Measurements from ENCODE around the gene OSCAR. TPM values are rescaled to one million over a fixed set of nuclear protein-coding genes. Genes with fewer than 3 reads are reported as not detected.
"Not testable (repeated sequence)": the region's sequence is repeated elsewhere in the genome, so short reads cannot be mapped to it uniquely, and the experiment has no call there.

OSCAR gene
- total RNA-seq, 2 experiments from 2014 or later: 0.44 to 0.47 TPM

- Mint-ChIP-seq H3K9me3 (ENCODE audit: low read depth) (no peaks in the 10 kb centered on the region), H3K4me1 (peaks cover 18% of the 10 kb centered on the region), H3K27me3 (no peaks in the 10 kb centered on the region), H3K27ac (no peak overlapping the region), H3K4me3 (no peak overlapping the region), H3K36me3 (peaks cover 44% of the 10 kb centered on the region)
- CTCF ChIA-PET: interaction anchor here (0.5 kb wide), 1 partner anchor 27 kb away, joined by 3 read pairs; no protein-coding TSS in a partner anchor
- ATAC-seq (no peak), DNase-seq (no peak)
Measured at GRCh38 chr19:54109651-54110050, 9.0 kb upstream of the OSCAR start.

GRCh38 chr19:54108496-54108895 is 7.9 kb upstream of the OSCAR start:
- no peak for DNase-seq
- ATAC-seq: no peak
- no peak overlapping the region for H3K4me3 Mint-ChIP-seq
- no peak overlapping the region for H3K27ac Mint-ChIP-seq
- peaks cover 42% of the 10 kb centered on the region for H3K36me3 Mint-ChIP-seq
- H3K9me3 Mint-ChIP-seq (ENCODE audit: low read depth): no peaks in the 10 kb centered on the region
- peaks cover 14% of the 10 kb centered on the region for H3K4me1 Mint-ChIP-seq
- H3K27me3 Mint-ChIP-seq: no peaks in the 10 kb centered on the region
- CTCF ChIA-PET: no interaction called here

- Mint-ChIP-seq H3K4me1 (peaks cover 15% of the 10 kb centered on the region), H3K4me3 (no peak overlapping the region), H3K27me3 (no peaks in the 10 kb centered on the region), H3K36me3 (peaks cover 38% of the 10 kb centered on the region), H3K27ac (no peak overlapping the region), H3K9me3 (ENCODE audit: low read depth) (no peaks in the 10 kb centered on the region)
- CTCF ChIA-PET: no interaction called here
- no peak for DNase-seq
- no peak for ATAC-seq
Measured at GRCh38 chr19:54107876-54108490, 7.4 kb upstream of the OSCAR start.

- DNase-seq (no peak), ATAC-seq (no peak)
- no peak overlapping the region for H3K27ac Mint-ChIP-seq
- H3K4me1 Mint-ChIP-seq: peaks cover 22% of the 10 kb centered on the region
- peaks cover 38% of the 10 kb centered on the region for H3K36me3 Mint-ChIP-seq
- no peak overlapping the region for H3K4me3 Mint-ChIP-seq
- no peaks in the 10 kb centered on the region for H3K27me3 Mint-ChIP-seq
- H3K9me3 Mint-ChIP-seq (ENCODE audit: low read depth): no peaks in the 10 kb centered on the region
- CTCF ChIA-PET: no interaction called here
Measured at GRCh38 chr19:54106716-54107115, 6.1 kb upstream of the OSCAR start.

GRCh38 chr19:54105796-54106195 is 5.2 kb upstream of the OSCAR start:
- no peak overlapping the region for H3K27ac Mint-ChIP-seq
- CTCF ChIA-PET: no interaction called here
- DNase-seq (no peak), ATAC-seq (no peak)
- peaks cover 21% of the 10 kb centered on the region for H3K4me1 Mint-ChIP-seq
- peaks cover 35% of the 10 kb centered on the region for H3K36me3 Mint-ChIP-seq
- no peaks in the 10 kb centered on the region for H3K27me3 Mint-ChIP-seq
- H3K4me3 Mint-ChIP-seq: no peak overlapping the region
- no peaks in the 10 kb centered on the region for H3K9me3 Mint-ChIP-seq (ENCODE audit: low read depth)

- H3K36me3 Mint-ChIP-seq: peaks cover 31% of the 10 kb centered on the region
- no peak overlapping the region for H3K27ac Mint-ChIP-seq
- ATAC-seq (no peak), DNase-seq (no peak)
- CTCF ChIA-PET: interaction anchor here (1.6 kb wide), 1 partner anchor 10 kb away, joined by 4 read pairs; the partner anchor contains the start of genes PRPF31 and TFPT
- peaks cover 19% of the 10 kb centered on the region for H3K4me1 Mint-ChIP-seq
- H3K27me3 Mint-ChIP-seq: no peaks in the 10 kb centered on the region
- no peaks in the 10 kb centered on the region for H3K9me3 Mint-ChIP-seq (ENCODE audit: low read depth)
- H3K4me3 Mint-ChIP-seq: no peak overlapping the region
Measured at GRCh38 chr19:54104998-54105715, 4.6 kb upstream of the OSCAR start.

GRCh38 chr19:54102421-54103169 is 2.0 kb upstream of the OSCAR start, which contains the start of gene NDUFA3:
Gene NDUFA3, plus strand, starts transcription at chr19:54102855. Its CDS starts 24 bp downstream, at chr19:54102879.
- H3K36me3 Mint-ChIP-seq: peaks cover 19% of the 10 kb centered on the region
- ATAC-seq: peak; percentile 99
- no peaks in the 10 kb centered on the region for H3K27me3 Mint-ChIP-seq
- H3K9me3 Mint-ChIP-seq (ENCODE audit: low read depth): no peaks in the 10 kb centered on the region
- H3K4me1 Mint-ChIP-seq: peaks cover 18% of the 10 kb centered on the region
- peak within 1 kb of the TSS; percentile 96 for H3K27ac Mint-ChIP-seq
- CTCF ChIA-PET: interaction anchor here (1.2 to 2.1 kb wide), 2 partner anchors 12 to 34 kb away, joined by 3 to 9 read pairs; partner anchors contain the start of genes CNOT3, PRPF31 and TFPT
- DNase-seq: peak; percentile 99
- H3K4me3 Mint-ChIP-seq: peak within 1 kb of the TSS; percentile 99

- H3K9me3 Mint-ChIP-seq (ENCODE audit: low read depth); H3K27ac Mint-ChIP-seq; H3K27me3 Mint-ChIP-seq; CTCF ChIA-PET; ATAC-seq; H3K36me3 Mint-ChIP-seq; DNase-seq; H3K4me3 Mint-ChIP-seq: not testable (repeated sequence)
- H3K4me1 Mint-ChIP-seq: peaks cover 25% of the 10 kb centered on the region
Measured at GRCh38 chr19:54099903-54100255, 724 bp downstream of the OSCAR start.

- Mint-ChIP-seq H3K4me1 (peaks cover 28% of the 10 kb centered on the region), H3K27ac (no peak overlapping the region), H3K27me3 (peaks cover 10% of the 10 kb centered on the region), H3K4me3 (no peak overlapping the region), H3K9me3 (ENCODE audit: low read depth) (no peaks in the 10 kb centered on the region), H3K36me3 (no peaks in the 10 kb centered on the region)
- CTCF ChIA-PET: interaction anchor here (0.8 kb wide), 1 partner anchor 38 kb away, joined by 3 read pairs; no protein-coding TSS in a partner anchor
- DNase-seq (no peak), ATAC-seq (no peak)
Measured at GRCh38 chr19:54099190-54099902, 1.3 kb downstream of the OSCAR start.

GRCh38 chr19:54096617-54097106 is 3.9 kb downstream of the OSCAR start:
- no peak for DNase-seq
- H3K4me3 Mint-ChIP-seq: peak overlapping the region; percentile 44
- CTCF ChIA-PET: interaction anchor here (0.9 to 1.2 kb wide), 3 partner anchors 227 to 304 kb away, joined by 3 to 7 read pairs (median 3); no protein-coding TSS in a partner anchor
- H3K27me3 Mint-ChIP-seq: peaks cover 15% of the 10 kb centered on the region
- no peaks in the 10 kb centered on the region for H3K36me3 Mint-ChIP-seq
- peak overlapping the region; percentile 53 for H3K27ac Mint-ChIP-seq
- peaks cover 5% of the 10 kb centered on the region for H3K9me3 Mint-ChIP-seq (ENCODE audit: low read depth)
- peaks cover 17% of the 10 kb centered on the region for H3K4me1 Mint-ChIP-seq
- peak; percentile 61 for ATAC-seq

- Mint-ChIP-seq H3K4me1 (peaks cover 16% of the 10 kb centered on the region), H3K4me3 (peak overlapping the region; percentile 64), H3K27ac (peak overlapping the region; percentile 53), H3K27me3 (peaks cover 15% of the 10 kb centered on the region)
- ATAC-seq (peak; percentile 83), DNase-seq (peak; percentile 66)
- CTCF ChIA-PET: interaction anchor here (0.5 to 1.5 kb wide), 6 partner anchors 20 to 306 kb away, joined by 3 to 5 read pairs (median 3); partner anchors contain the start of genes CNOT3, PRPF31 and TFPT
- not testable (repeated sequence) for H3K9me3 Mint-ChIP-seq (ENCODE audit: low read depth); H3K36me3 Mint-ChIP-seq
Measured at GRCh38 chr19:54095859-54096616, 4.6 kb downstream of the OSCAR start.

All from activated CD8-positive, alpha-beta memory T cell treated with anti-CD3 and anti-CD28 coated beads, Interleukin-2, amount 10 ng/mL, durations not matched to agents 7 days and 5 days (primary cell).